22Rv1 (cell line): Measurements from ENCODE around the gene ITPK1.

Experiments
- ZFX ChIP-seq: fragments of 450-650 bp; IDR thresholded peaks from 2 replicates; pipeline ENCODE4 v1.6.1; 2017; ENCODE audit warnings: antibody characterized with exemption, borderline replicate concordance
- TF ChIP-seq, protein P1 (sequence below): fragments of 450-650 bp; IDR thresholded peaks from 2 replicates; pipeline ENCODE4 v1.5.1; 2017; ENCODE audit warnings: mild to moderate bottlenecking

DNA sequence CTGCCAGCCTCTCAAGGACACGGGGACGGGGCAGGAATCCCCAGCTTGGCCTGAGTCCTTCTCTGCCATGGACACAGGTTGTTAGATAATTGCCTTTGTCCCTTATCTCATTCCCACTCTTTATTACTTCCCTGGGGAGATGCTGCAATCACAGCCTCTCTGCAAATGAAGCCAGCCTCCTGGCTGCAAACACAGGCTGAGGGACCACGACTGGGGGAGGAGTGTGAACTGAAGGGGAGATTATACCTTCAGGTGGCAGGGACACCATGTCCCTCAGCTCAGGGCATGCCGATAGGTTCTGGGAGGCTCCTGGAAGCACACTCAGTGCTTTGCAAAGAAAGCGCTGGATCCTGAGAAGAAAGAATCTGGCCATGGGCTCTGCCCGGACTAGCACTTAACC is 208.9 kb downstream of the ITPK1 start:
- TF ChIP-seq, protein P1, sequence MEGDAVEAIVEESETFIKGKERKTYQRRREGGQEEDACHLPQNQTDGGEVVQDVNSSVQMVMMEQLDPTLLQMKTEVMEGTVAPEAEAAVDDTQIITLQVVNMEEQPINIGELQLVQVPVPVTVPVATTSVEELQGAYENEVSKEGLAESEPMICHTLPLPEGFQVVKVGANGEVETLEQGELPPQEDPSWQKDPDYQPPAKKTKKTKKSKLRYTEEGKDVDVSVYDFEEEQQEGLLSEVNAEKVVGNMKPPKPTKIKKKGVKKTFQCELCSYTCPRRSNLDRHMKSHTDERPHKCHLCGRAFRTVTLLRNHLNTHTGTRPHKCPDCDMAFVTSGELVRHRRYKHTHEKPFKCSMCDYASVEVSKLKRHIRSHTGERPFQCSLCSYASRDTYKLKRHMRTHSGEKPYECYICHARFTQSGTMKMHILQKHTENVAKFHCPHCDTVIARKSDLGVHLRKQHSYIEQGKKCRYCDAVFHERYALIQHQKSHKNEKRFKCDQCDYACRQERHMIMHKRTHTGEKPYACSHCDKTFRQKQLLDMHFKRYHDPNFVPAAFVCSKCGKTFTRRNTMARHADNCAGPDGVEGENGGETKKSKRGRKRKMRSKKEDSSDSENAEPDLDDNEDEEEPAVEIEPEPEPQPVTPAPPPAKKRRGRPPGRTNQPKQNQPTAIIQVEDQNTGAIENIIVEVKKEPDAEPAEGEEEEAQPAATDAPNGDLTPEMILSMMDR: no peak
- no peak for TF ChIP-seq ZFX
